Ishikawa (cell line): ENCODE data around the gene EOGT.

ENCODE experiments used
- CEBPB ChIP-seq: IDR thresholded peaks from 2 replicates; pipeline ENCODE4 v1.6.1; 2012
- CREB1 ChIP-seq: IDR thresholded peaks from 2 replicates; pipeline ENCODE4 v1.6.1; 2012; ENCODE audit warnings: low read depth
- EGR1 ChIP-seq: IDR thresholded peaks from 2 replicates; pipeline ENCODE4 v1.6.1; 2012
- EP300 ChIP-seq: IDR thresholded peaks from 2 replicates; pipeline ENCODE4 v1.6.1; 2012; ENCODE audit warnings: borderline replicate concordance
- FOXM1 ChIP-seq: IDR thresholded peaks from 2 replicates; pipeline ENCODE4 v1.6.1; 2012; ENCODE audit warnings: low read depth, borderline replicate concordance
- NFIC ChIP-seq: IDR thresholded peaks from 2 replicates; pipeline ENCODE4 v1.6.1; 2012
- RAD21 ChIP-seq: IDR thresholded peaks from 2 replicates; pipeline ENCODE4 v1.6.1; 2012; ENCODE audit warnings: low read depth
- TAF1 ChIP-seq: IDR thresholded peaks from 2 replicates; pipeline ENCODE4 v1.6.1; 2012; ENCODE audit warnings: low read depth, mild to moderate bottlenecking
- TCF12 ChIP-seq: IDR thresholded peaks from 2 replicates; pipeline ENCODE4 v1.6.1; 2012; ENCODE audit warnings: low read depth
- TEAD4 ChIP-seq: IDR thresholded peaks from 2 replicates; pipeline ENCODE4 v1.6.1; 2012
- YY1 ChIP-seq: IDR thresholded peaks from 2 replicates; pipeline ENCODE4 v1.6.1; 2012; ENCODE audit warnings: low read depth
- ZBTB7A ChIP-seq: IDR thresholded peaks from 2 replicates; pipeline ENCODE4 v1.6.1; 2012; ENCODE audit warnings: low read depth
- TF ChIP-seq, protein P1 (sequence below): IDR thresholded peaks from 2 replicates; pipeline ENCODE4 v1.6.1; 2012; ENCODE audit warnings: low read depth, mild to moderate bottlenecking
- TF ChIP-seq, protein P2 (sequence below): IDR thresholded peaks from 2 replicates; pipeline ENCODE4 v1.6.1; 2012
- TF ChIP-seq, protein P3 (sequence below): IDR thresholded peaks from 2 replicates; pipeline ENCODE4 v1.6.1; 2012

EOGT gene

DNA sequence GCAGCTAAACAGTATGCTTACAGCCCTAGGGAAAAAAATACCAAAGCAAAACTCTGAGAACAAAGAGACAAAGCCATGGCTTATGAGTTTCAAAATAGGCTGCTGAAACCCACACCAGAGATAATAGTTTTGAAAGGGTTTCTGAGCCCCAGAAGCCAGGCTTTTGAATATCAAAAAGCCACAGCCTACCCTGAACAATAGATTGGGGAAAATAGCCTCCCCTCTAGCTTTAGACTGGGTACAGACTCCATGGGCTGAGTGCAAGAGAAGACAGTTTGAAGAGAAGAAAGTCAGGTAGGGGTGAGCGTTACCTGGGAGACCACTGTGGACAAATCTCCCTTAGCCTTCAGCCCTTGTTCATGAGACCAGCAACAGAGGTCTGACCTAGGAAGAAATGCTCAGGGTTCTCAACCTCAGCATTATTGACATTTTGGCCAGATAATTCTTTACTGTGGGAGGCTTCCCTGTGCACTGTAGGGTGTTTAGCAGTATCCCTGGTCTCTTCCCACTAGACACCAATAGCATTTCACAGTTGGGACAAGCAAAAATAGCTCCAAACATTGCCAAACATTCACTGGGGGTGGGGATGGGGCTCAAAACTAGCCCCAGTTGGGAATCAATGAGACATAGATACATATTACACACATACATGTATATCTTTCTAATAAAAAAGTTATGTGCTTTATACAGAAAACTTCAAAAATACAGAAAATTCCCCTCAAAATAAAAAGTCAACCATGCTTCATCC is 69.6 kb downstream of the EOGT start:
- TF ChIP-seq, protein P1, sequence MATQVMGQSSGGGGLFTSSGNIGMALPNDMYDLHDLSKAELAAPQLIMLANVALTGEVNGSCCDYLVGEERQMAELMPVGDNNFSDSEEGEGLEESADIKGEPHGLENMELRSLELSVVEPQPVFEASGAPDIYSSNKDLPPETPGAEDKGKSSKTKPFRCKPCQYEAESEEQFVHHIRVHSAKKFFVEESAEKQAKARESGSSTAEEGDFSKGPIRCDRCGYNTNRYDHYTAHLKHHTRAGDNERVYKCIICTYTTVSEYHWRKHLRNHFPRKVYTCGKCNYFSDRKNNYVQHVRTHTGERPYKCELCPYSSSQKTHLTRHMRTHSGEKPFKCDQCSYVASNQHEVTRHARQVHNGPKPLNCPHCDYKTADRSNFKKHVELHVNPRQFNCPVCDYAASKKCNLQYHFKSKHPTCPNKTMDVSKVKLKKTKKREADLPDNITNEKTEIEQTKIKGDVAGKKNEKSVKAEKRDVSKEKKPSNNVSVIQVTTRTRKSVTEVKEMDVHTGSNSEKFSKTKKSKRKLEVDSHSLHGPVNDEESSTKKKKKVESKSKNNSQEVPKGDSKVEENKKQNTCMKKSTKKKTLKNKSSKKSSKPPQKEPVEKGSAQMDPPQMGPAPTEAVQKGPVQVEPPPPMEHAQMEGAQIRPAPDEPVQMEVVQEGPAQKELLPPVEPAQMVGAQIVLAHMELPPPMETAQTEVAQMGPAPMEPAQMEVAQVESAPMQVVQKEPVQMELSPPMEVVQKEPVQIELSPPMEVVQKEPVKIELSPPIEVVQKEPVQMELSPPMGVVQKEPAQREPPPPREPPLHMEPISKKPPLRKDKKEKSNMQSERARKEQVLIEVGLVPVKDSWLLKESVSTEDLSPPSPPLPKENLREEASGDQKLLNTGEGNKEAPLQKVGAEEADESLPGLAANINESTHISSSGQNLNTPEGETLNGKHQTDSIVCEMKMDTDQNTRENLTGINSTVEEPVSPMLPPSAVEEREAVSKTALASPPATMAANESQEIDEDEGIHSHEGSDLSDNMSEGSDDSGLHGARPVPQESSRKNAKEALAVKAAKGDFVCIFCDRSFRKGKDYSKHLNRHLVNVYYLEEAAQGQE, result no peak
- TF ChIP-seq, protein P2, sequence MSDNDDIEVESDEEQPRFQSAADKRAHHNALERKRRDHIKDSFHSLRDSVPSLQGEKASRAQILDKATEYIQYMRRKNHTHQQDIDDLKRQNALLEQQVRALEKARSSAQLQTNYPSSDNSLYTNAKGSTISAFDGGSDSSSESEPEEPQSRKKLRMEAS, result no peak
- TF ChIP-seq, protein P3, sequence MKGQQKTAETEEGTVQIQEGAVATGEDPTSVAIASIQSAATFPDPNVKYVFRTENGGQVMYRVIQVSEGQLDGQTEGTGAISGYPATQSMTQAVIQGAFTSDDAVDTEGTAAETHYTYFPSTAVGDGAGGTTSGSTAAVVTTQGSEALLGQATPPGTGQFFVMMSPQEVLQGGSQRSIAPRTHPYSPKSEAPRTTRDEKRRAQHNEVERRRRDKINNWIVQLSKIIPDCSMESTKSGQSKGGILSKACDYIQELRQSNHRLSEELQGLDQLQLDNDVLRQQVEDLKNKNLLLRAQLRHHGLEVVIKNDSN, result no peak
- TF ChIP-seq TEAD4 (no peak), TCF12 (no peak), TAF1 (no peak), CREB1 (no peak), EP300 (no peak), RAD21 (no peak), FOXM1 (no peak), CEBPB (no peak), YY1 (no peak), ZBTB7A (no peak), NFIC (no peak), EGR1 (no peak)

DNA sequence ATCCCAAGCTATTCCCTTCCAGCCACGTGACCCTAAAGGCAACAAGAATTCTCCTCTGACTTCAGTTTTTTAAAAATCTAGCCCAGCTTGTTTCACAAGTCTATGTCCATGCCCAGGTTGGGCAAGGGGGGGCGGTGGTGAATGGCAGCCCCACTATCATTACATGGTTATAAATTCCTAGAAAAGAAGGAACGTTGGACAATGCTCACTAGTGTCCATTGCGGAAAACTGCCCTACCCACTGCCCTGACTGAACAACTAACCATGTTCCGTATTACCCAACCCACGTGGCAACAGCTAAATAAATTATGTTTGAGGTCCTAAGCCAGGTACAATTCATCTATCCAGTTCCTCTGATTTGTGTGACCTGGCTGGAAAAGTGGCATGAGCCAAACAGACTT is 72.4 kb downstream of the EOGT start:
- TF ChIP-seq, protein P2, result no peak
- TF ChIP-seq TAF1 (no peak), YY1 (no peak), RAD21 (no peak), TEAD4 (no peak), ZBTB7A (no peak), CEBPB (no peak), EGR1 (no peak), CREB1 (no peak)
- TF ChIP-seq, protein P1, result no peak

DNA sequence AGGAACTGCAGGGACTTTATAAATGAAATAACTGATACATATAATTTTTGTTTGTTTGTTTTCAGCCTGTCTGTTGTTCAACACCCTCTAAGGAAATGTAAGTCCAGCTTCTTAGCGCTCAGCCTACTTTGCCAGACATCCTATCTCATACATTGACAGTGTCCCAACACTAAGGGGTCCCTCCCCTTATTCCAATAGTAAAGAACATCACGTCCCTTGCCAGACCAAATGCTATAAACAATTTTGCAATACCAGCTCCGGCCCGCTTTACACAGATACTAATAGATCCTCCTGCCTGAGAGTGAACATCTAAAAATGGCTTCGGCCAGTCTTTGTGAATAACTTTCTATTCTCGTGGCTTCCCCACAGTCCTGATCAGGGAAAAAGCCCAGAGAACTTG is 76.6 kb downstream of the EOGT start:
- TF ChIP-seq TCF12 (no peak), ZBTB7A (no peak), CREB1 (no peak), YY1 (no peak), RAD21 (no peak)

DNA sequence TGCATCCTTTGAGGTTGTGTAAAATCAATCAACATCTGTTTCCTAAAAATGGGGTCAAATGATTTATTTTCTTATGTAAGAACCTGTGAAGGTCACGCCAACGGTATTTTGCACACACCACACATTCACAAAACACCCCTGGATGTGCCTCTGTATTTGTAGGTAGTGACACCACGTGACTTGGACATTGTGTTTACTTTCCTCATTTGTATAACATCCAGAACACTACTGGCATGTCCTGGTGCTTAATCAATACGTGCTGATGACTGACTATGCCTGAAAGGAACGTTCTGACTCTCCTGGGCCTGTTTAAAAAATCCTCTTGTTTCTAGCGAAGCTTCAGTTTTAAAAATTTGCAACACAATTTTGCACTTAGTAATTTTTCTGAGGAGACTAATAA is 77.7 kb downstream of the EOGT start:
- TF ChIP-seq, protein P3, result no peak
- no peak for TF ChIP-seq CEBPB
- TF ChIP-seq YY1, result no peak
- no peak for TF ChIP-seq ZBTB7A
- no peak for TF ChIP-seq CREB1
- no peak for TF ChIP-seq TCF12
- TF ChIP-seq NFIC, result no peak
- TF ChIP-seq EGR1, result no peak

DNA sequence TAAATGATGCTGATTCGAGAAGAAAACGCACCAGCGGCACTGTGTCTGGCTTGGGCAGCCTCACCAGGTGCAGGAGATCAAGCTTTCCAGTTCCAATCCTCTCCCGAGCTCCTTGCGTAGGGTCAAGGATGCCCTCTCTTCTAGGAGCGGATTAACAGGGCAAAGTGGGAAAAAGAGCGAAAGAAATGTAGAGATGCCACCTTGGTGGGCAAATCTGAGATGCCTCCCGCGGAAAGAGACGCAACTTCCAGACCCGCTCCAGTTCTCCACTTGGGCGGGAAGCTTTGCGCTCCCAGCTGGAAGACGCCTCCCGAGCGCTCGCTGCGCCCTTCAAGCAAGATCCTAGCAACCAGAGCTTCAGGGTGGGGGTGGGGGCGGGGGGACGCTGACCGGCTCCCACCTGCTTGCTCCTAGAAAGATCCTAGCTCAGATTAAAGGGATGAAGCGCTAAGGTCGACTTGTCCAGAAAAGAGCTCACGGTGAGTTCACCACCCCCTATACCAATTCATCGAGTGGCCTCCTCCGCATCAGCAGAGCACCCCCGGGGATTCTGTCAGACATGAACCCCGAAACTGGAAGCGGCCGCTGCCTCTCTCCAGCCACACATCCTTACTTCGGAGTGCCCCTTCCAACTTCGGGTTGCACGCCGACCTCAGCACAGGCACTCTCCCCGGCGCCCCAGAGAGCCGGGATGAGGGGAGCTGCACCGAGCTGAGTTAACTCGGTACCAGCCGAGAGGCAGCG is 81.9 kb downstream of the EOGT start:
- TF ChIP-seq TCF12 (no peak), CREB1 (no peak), EGR1 (no peak), YY1 (no peak)
